Measurements from ENCODE around the gene ALPK1. TPM values are rescaled to one million over a fixed set of nuclear protein-coding genes. Genes with fewer than 3 reads are reported as not detected.

The ALPK1 gene
- polyA plus RNA-seq, 2 of the 4 experiments (the other 2 are of a cell fraction) = 3.5 to 15.9 TPM

DNA sequence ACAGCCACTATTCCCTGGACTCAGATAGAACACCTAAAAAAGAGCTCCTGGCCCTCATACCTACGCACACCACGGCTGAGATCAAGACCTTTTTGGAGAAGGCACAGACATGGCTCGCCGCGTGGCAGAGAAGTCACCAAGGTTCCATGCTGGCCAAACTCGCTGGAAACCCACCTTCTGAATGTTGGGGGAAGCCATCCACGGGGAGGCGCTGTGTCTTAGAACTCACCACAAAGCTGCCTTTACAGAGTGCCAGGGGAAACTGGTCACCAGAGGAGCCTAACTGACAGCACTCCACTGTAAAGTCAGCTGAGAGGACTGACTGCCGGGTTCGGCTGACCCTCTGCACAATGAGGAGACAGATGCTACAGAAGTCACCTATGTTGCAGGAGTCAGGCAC is 120.9 kb downstream of the ALPK1 start:
- no peaks in the 10 kb centered on the region for H3K4me1 ChIP-seq
- DNase-seq (ENCODE audit: low read depth in 1 of 2, low spot score in 1 of 2) (no peak), ATAC-seq (no peak), FAIRE-seq (no peak)
- ChIA-PET CTCF (no interaction called here), POLR2A (no interaction called here)
- H3K4me3 ChIP-seq = no peak overlapping the region
- H3K9me3 ChIP-seq = no peaks in the 10 kb centered on the region
- TF ChIP-seq CHD4 (IDR thresholded peaks at IDR 0.05; ENCODE audit: borderline replicate concordance) (no peak), POLR2AphosphoS2 (conservative IDR thresholded peaks at IDR 0.05; ENCODE audit: low read length) (no peak), RFX5 (IDR thresholded peaks at IDR 0.05) (no peak), JUN (IDR thresholded peaks at IDR 0.05) (no peak), SMC3 (IDR thresholded peaks at IDR 0.05) (no peak), MAZ (IDR thresholded peaks at IDR 0.05; ENCODE audit: borderline replicate concordance, low read depth, low read length) (no peak), NFE2L2 (conservative IDR thresholded peaks at IDR 0.05; ENCODE audit: low read length) (no peak), E2F6 (IDR thresholded peaks at IDR 0.05; ENCODE audit: borderline replicate concordance, low read depth) (no peak), HOXA7 (CRISPR knock-in tag; IDR thresholded peaks at IDR 0.05) (no peak), PHF8 (IDR thresholded peaks at IDR 0.05; ENCODE audit: borderline replicate concordance, low read depth) (no peak), FOSL2 (IDR thresholded peaks at IDR 0.05) (no peak), FOSL2 (CRISPR knock-in tag; IDR thresholded peaks at IDR 0.05) (no peak), PBX3 (IDR thresholded peaks at IDR 0.05) (no peak), RAD21 (conservative IDR thresholded peaks at IDR 0.05 in 1 of 2, IDR thresholded peaks at IDR 0.05 in 1 of 2) (no peak), MAX (IDR thresholded peaks at IDR 0.05) (no peak), MAFK (IDR thresholded peaks at IDR 0.05; ENCODE audit: partially characterized antibody) (no peak), HDAC2 (IDR thresholded peaks at IDR 0.05) (no peak), GATA3 (IDR thresholded peaks at IDR 0.05; ENCODE audit: borderline replicate concordance) (no peak)
- TF ChIP-seq, protein P1, sequence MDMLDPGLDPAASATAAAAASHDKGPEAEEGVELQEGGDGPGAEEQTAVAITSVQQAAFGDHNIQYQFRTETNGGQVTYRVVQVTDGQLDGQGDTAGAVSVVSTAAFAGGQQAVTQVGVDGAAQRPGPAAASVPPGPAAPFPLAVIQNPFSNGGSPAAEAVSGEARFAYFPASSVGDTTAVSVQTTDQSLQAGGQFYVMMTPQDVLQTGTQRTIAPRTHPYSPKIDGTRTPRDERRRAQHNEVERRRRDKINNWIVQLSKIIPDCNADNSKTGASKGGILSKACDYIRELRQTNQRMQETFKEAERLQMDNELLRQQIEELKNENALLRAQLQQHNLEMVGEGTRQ (IDR thresholded peaks at IDR 0.05) = no peak
- H3K4me2 ChIP-seq = no peak overlapping the region
- 94% methylated on average over 10 of the region's 10 CpGs for WGBS (ENCODE audit: missing lambda C conversion rate)
- no peak overlapping the region for H3K27ac ChIP-seq

GRCh38 chr4:112421911-112422310 is 124.7 kb downstream of the ALPK1 start:
- no peak for FAIRE-seq
- 93% methylated on average over 7 of the region's 7 CpGs for WGBS (ENCODE audit: missing lambda C conversion rate)
- no peak for DNase-seq (ENCODE audit: low read depth in 1 of 2, low spot score in 1 of 2)
- ChIA-PET CTCF (no interaction called here), POLR2A (no interaction called here)
- no peak for ATAC-seq
- Histone ChIP-seq H3K4me1 (no peaks in the 10 kb centered on the region), H3K9me3 (no peaks in the 10 kb centered on the region), H3K4me3 (no peak overlapping the region), H3K27ac (no peak overlapping the region), H3K4me2 (no peak overlapping the region)
- TF ChIP-seq SREBF2 (IDR thresholded peaks at IDR 0.05) (no peak), CHD2 (IDR thresholded peaks at IDR 0.05; ENCODE audit: low read length, partially characterized antibody) (no peak), CHD4 (IDR thresholded peaks at IDR 0.05; ENCODE audit: borderline replicate concordance) (no peak), ATOH8 (CRISPR knock-in tag; IDR thresholded peaks at IDR 0.05; ENCODE audit: low read depth) (no peak), HEYL (CRISPR knock-in tag; IDR thresholded peaks at IDR 0.05) (no peak), JUN (IDR thresholded peaks at IDR 0.05) (no peak), MYC (IDR thresholded peaks at IDR 0.05; ENCODE audit: borderline replicate concordance, low read length) (no peak), NR3C1 (IDR thresholded peaks at IDR 0.05) (no peak), ZNF302 (CRISPR knock-in tag; IDR thresholded peaks at IDR 0.05) (no peak), TFCP2L1 (CRISPR knock-in tag; IDR thresholded peaks at IDR 0.05) (no peak), FOSL2 (IDR thresholded peaks at IDR 0.05) (no peak), FOSL2 (CRISPR knock-in tag; IDR thresholded peaks at IDR 0.05) (no peak), TP53 (CRISPR knock-in tag; IDR thresholded peaks at IDR 0.05) (no peak), EHMT2 (IDR thresholded peaks at IDR 0.05; ENCODE audit: low read depth) (no peak), HOXB13 (CRISPR knock-in tag; IDR thresholded peaks at IDR 0.05; ENCODE audit: low read depth) (no peak), PBX3 (IDR thresholded peaks at IDR 0.05) (no peak)
- TF ChIP-seq, protein P2, sequence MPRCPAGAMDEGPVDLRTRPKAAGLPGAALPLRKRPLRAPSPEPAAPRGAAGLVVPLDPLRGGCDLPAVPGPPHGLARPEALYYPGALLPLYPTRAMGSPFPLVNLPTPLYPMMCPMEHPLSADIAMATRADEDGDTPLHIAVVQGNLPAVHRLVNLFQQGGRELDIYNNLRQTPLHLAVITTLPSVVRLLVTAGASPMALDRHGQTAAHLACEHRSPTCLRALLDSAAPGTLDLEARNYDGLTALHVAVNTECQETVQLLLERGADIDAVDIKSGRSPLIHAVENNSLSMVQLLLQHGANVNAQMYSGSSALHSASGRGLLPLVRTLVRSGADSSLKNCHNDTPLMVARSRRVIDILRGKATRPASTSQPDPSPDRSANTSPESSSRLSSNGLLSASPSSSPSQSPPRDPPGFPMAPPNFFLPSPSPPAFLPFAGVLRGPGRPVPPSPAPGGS (IDR thresholded peaks at IDR 0.05) = no peak
- TF ChIP-seq, protein P1 (IDR thresholded peaks at IDR 0.05) = no peak

Measured in A549 (cell line).